Hypothalamus (tissue), 51 donors: ENCODE data around the gene P2RY6.
A peak's percentile ranks its signal among the peaks of the same experiment; 100 is the strongest.

Experiments
- DNase-seq, 51 donors: peaks; one replicate each; lab custom pipeline; 2025; lab: John Stamatoyannopoulos, UW

Gene P2RY6

DNA sequence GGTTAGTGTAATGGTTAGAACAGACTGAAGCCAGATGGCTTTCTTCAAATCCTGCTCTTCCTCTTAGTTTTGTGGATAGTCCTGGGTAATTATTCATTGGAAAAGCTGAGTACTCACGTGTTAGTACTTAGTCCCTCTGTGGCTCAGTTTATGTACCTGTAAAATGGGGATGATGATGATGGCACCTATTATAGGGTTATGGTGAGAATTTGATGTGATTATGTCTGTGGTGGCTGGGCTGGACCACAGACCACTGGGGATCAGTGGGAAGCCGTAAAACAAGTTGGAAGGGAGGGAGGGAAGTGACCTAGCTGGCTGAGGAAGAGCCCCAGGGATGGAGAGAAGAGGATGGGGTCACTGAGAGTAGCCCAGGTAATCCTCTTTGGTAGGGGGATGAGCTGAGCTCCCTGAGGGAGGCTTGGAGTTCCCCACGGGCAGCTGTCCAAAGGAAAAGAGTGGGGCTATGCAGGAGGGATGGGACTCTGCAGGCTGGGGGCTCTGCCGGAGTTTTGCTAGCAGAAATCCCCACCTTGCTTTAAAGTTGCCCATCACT lies 55.8 kb downstream of the P2RY6 start:
- DNase-seq, result no peak

DNA sequence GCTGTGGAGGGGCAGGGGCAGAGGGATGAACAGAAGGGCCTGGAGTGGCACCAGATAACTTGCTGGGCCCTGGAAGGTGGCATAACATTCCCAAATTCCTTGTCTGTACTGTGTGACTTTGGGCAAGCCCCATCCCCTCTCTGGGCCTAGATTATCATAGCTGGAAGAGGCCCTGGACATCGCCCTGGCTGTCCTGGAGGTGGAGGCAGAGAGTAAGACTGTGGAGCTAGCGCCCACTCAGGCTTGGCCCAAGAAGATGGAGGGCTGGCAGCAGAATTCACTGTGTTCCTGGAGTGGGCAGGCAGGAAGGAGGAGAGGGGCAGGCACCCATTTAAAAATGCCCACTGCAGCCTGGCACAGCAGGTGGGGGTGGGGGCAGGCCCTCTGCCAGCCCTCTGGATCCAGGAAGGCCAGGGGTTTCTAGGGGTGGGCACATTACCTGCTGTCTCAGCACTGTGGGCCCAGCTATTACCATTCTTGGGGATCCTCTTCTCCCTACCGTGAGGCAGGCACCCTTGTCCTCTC lies 58.5 kb downstream of the P2RY6 start:
- no peak for DNase-seq

DNA sequence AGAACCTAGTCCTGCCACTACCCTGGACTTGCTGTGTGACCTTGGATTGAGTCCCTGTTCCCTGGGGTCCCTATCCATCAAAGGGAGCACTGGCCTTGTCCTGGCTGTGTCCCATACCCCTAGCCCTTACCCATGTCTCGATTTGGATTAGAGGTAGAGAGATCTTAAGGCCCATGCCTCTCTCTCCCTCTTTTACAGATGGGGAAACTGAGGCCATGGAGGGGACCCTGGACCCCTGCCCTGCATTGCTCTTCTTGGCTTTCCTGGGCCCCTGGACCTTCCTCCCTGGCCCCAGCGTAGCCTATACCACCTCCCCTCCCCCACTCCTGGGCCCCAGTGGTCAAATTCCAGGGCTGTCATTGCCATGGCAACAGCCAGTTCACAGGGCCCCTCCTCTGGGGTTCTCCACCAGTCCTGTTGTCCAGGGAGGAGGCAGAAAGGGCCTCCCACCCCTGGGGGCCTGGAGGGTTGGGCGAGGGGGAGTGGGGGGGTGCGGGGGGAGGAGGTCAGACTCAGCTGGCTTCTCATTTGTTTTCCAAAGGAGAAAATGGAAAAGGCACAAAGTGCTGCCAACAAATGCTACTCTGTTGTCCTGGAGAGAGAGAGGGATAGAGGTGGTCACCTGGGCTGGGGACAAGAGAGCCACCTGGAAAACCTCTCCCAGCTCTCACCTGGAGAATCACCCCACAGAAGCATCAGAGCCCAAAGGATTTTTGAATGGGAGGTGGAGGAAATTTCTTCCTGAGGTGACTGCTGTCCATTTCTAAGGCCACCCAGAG lies 59.2 kb downstream of the P2RY6 start:
- peak in 3 of 51 donors; percentile 27 to 43 (median 29) for DNase-seq

DNA sequence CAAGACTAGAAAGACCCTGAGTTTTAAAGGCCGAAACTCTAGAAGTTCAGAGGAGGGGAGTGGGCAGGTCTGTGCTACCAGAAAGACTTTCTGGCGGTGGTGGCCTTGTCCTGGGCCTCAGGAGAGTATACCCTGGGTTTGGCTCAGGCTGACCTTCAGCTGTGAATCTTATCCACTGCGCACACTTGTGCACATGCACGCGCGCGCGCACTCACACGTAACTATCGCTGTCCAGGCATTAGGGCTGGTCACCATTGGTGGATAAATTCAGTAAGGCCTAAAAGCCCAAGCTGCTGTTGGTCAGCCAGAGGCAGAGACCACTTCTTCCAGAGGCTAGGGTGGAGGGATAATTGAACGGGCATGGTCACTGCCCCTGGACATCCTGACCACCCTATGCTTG lies 61.0 kb downstream of the P2RY6 start:
- DNase-seq, result no peak

DNA sequence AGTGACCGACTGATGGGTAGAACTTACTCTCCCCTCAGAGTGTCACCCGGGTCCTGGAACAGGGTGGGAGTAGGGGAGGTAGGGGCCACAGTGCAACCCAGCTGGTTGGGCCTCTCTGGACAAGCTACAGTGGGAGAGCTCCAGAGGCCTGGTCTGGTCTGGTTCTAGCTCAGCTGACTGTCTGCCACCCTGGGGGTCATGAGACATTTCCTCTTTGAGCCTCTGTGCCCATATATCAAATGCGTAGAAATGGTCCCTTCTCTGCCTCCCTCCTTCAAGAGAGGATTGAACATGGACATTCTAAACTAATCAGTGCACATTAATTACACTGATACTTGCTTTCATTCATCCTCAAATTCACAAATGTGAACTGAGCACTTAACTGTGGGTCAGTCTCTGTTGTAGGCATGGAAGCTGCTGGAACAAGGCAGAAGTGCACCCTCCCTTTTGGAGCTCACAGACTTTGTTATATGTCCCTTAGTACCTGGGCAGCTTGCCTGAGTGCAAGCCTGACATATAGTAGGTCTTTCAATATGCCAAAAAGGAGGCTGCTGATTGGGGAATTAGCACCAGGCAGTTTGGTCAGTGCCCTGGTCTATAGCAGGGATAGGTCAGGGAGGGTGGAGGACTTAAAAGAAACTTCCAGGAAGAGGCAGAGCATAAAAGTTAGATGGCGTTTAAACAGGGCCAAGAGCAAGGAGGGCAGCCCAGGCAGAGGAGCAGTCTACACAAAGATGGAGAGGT lies 61.7 kb downstream of the P2RY6 start:
- no peak for DNase-seq

DNA sequence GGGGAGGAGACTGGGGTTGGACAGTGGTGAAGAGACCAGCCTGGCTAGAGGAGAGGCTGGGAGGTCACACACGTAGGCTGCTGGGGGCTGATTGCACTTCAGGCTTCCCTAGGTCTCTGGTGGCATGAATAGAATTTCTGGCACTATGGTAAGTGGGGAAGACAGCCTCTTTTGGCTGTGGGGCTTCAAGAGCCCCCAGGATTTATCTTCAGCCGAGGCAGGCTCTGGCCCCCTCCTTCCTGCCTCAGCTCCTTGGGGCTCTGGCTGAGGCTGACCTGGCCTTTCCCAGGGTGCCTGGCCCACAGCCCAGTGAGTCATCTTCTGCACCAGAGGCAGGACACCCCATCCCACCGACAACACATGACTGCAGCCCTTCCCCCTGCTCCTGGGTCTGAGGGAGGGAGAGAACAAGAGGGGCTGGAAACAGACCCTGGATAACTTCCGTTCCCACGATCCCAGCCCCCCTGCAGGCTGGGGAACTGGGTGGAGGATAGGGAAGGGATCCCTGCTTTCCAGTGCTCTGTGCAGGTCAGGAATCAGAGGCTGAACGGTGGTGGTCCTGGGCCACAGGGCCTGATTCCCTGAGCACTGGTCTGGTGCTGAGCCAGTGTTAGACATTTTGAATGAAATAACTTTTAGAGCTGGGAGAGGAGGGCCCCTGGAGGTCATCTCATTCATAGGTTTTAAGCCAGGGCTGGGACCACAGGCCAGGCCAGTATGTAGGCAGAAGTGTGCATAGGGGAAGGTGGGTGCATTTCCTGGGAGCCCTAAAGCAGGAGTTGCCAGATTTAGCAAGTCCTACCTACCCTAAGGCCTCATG lies 62.5 kb downstream of the P2RY6 start:
- DNase-seq, result peak in 9 of 51 donors; percentile 23 to 70 (median 51)

DNA sequence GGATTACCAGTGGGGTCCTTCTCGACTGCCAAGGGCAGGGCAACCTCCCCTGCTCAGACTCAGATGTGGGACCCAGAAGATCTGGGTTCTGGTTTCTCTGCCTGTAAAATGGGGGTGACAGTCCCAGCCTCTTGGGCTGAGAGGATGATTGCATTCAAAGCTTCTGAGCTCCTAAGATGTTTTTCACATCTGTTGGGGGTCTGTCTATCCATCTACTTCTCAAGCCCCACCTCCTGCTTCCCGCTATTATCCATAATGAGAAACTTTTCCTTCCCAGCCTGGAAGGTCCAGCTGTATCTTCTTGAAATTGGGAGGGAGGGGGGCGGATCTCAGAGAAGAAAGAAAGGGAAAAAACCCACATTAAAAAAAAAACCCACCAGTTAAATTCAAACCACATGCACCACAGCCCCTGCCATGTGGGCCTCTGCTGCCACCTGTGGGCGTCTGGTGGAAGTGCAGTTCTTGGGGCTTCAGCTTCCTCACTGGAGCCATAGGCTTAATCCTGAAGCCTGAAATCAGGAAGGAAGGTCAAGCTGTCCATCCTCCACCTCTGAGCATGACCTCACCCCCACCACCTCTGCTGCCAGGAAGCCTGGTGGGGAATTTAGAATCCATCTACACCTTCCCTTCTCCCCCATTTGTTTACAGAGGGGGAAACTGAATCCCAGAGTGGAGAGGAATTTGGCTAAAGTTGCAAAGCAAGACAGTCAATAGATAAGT lies 63.2 kb downstream of the P2RY6 start:
- peak in 49 of 51 donors; percentile 19 to 89 (median 67) for DNase-seq

DNA sequence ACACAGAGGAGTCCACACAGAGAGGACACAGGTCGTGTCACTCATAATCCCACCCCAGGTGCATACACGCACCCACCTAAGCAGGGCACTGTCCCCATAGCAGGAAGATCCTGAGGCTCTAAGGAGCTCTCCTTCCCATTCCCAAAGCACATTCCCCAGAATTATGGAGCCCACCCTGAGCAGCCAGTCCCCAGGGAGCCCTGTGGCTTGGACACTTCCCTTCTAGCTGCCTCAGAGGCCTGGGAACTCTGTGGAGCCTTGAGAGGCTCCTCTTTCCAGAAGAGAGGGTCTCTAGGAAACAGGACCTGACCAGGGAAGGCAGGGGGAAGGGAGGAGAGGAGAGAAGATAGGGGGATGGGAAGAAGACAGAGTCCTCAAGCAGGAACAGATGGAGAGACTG lies 65.7 kb downstream of the P2RY6 start:
- no peak for DNase-seq

DNA sequence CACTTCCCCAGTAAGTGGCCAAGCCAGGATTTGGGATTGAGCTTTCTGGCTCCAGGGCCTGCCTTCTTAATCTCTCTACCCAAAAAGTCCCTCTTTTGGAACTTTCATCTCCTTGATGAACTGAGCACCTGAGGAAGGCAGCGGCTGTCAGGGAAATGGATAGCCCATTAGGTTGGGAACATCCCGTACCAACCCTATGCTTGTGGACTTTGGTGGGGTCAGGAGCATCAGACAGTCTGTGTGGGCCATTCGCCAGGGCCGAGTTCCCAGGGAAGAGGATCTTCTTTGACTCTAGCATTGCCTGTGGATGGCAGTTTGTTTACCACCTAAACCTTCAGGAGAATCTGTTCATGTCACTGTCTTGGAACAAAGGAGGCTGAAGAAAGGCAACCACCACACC lies 66.1 kb downstream of the P2RY6 start:
- DNase-seq, result no peak

DNA sequence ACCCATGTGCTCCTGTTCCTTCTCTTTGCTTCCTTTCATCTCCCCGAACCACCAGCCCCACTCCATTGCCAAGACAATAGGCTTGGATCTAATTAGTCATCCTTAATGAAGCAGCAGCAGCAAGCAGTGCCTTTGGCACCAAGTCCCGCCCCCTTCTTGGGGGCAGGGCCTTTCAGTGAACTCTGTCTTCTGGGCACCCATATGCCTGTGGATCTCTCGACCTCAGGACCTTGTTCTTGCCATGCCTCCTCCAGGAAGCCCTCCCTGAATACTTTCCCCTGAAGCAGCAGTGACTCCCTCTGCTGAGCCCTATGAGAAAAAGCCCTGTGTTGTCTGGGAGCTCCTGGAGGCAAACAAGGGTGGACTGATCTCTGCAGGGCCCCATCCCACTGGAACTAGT lies 68.0 kb downstream of the P2RY6 start:
- no peak for DNase-seq

DNA sequence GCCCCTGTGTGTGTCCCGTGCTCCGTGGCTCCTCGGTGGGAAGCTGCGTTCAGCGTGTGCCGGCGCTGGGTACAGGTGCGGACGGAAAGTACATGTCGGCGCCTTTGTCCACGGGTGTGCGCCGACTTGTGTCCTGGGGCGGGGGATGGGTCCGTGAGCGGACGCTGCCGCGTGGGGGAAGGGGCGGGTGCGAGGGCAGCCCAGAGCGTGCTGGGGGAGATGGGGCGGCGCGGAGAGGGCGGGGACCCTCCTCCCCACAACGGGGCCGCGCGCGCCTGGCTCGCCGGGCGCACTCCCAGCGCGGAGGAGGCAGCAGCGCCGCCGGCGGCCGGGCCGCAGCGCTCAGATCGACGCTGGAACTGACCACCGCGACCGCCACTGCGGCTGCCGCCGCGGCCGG lies 70.5 kb downstream of the P2RY6 start:
- DNase-seq, result peak in 15 of 51 donors; percentile 22 to 61 (median 35)

DNA sequence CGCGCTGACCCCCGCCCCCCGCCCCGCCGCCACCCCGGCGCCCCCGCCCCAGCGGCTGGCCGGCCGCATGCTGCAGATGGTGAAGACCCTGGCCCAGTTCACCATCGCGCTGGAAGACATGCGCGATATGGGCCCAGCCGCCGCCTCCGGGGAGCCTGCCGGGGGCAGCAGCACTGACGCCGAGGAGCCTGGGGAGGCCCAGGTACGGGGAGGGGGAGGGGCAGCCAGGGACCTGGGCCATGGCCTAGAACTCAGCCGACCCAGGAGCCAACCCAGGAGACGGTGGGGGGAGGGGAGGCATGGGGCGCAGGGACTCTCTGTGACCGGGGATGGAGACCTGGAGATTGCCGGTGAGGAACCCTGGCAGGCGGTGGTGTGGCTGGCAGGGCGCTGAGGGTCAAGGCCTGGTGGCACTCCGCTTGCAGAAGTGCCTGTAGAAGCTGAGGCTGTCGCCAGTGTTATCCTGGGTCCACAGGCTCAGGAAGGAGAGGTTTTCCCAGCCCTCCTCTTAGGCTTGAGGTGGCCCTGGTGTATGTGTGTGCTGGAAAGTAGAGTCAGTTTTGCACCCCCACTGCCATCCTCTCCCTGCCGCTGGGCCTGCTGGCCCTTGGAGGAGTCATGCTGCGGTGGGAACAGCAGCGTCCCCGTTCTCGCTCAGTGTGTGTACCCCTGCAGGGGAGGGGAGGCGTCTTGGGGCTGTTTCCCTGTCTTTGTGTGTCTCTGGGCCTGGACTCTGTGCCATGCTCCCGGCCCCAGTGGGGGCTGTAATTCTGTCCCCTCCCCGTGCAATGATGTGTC lies 71.1 kb downstream of the P2RY6 start:
- DNase-seq, result peak in 3 of 51 donors; percentile 48 to 83 (median 67)

DNA sequence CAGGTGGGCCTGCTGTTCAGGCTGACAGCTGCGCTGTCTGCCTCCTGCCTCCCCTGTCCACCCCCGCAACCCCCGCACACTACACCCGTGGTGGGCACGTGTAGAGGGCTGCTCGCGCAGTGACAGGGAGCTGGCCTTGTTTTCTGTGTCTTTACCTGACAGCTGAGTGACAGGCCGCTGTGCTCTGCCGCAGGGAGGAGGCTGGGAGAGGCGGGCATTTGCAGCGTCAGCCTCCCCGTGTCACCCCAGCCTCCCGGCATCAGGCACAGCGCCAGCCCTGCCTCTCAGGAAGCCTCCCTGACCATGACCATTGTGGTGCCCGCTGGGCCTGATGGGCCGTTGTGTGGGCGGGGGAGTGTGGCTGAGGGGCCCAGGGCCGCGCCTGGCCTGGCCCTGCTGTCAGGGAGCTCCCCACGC lies 72.1 kb downstream of the P2RY6 start:
- DNase-seq, result peak in 42 of 51 donors; percentile 12 to 80 (median 52)

DNA sequence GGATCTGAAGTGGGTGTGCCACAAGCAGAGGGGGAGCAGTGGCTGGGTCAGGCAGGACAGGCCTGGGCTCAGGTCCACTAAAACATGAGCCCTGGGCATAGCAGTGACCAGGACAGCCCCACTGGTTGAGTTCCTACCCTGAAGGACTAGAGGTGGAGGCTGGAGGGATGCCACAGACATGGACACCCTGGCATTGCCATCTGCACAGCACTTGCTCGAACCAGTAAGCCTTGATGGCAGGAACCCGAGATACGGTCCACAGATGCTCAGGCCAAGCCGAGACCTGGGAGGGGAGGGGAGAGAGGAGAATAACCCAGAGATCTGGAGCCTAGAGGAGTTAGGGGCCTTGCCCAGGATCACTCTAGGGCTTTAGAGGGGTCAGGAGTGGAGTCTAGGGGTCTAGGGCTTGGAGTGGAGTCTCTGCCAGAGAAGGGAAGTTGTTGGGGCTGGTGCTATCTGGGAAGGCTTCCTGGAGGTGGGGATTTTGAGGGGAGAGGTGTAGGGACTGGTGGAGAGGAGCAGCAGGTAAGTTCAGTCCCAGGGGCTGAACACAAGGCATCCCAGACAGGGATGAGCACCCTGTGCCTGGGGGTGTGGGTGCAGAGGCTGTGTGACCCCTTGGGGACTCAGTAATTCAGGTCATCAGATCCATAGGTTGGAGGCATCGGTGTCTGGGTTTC lies 73.5 kb downstream of the P2RY6 start:
- DNase-seq, result no peak

DNA sequence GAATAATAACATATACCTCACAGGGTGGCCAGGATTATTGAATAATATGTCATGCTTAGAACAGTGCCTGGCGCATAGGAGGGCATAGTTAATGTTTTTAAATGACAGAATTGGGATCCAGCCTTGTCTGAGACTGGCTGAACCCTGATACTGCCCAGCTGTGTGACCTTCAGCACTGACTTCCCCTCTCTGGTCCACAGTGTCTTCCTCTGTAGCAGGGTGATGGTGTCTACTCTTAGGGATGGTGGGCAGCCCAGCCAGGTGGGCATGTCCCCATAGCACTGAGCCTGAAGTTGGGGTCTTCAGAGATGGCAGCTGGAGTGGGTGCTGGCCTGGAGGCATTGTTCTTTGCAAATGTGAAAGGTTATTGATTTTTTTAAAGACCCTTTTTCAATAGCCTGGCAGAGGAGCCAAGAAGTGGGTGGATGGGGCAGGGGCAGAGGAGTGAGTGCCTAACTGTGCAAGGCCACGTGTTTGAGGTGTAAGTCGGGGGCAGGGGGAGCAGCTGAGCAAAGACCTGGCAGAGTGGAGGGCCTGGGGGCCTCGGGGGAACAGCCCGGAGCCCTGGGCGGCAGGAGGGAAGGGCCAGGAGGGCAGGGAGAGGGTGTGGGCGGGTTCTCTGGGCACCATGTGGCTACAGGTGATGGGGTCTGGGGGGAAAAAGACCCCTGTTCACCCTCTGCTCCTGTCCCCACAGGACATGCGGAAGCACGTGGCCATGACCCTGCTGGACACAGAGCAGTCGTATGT lies 74.2 kb downstream of the P2RY6 start:
- no peak for DNase-seq

DNA sequence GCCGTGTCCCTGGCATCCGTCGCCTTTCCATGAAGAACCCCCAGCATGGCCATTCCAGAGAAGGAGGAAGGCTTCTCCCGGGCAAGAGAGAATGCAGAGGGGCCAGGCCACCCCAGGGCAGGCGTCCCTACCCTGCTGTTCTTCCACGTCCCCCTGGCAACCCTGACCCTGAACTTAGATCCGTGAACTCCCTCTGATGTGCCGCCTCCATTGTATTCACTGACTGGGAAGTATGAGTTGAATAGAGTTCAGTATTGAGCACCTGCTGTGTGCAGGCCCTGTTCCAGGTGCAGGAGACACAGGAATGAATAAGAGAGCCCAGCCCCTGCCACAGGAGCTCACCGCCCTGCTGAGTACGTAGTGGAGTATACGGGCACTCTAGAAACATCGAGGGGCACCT lies 74.9 kb downstream of the P2RY6 start:
- DNase-seq, result no peak
